GM18502 (cell line): ENCODE data around the gene DDX39B.
"Not testable (repeated sequence)": the region's sequence is repeated elsewhere in the genome, so short reads cannot be mapped to it uniquely, and the experiment has no call there.

ENCODE experiments used
- ATAC-seq: cut with Tn5 transposase; IDR thresholded peaks from one replicate; pipeline ENCODE4 v1.9.1; 2021; ENCODE audit warnings: mild to moderate bottlenecking; ENCODE audit not compliant: unreplicated experiment, poor library complexity

DDX39B gene

DNA sequence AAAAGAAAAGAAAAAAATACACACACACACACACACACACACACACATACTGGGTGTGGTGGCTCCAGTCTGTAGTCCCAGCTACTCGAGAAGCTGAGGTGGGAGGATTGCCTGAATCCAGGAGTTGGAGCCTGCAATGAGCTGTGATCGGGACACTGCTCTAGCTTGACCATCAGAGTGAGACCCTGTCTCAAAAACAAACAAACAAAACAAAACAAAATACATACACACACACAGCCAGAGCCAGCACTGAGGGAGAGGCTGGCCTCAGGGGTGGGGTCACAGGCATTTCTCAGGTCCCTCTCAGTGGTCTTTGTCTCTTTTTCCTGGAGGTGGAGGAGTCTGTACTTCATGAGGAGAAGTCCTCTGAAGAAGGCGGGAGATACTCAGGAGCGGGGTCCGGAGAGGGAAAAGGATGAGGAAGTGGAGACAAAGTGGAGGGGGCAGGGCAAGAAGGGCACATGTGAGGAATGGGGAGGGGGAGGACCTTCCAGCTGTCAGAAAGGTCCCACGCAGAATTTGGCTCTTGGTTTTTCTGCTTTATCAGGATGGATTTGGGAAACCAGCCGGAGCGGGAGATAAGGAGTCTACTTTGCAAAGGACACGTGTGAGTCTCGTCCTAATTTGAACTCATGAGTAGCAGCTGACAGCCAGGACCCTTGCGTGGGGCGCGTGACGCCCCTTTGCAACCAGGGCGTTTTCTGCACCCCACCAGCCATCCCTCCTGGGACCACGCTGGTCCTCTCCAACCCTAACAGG lies 51.5 kb downstream of the DDX39B start:
- ATAC-seq = no peak

DNA sequence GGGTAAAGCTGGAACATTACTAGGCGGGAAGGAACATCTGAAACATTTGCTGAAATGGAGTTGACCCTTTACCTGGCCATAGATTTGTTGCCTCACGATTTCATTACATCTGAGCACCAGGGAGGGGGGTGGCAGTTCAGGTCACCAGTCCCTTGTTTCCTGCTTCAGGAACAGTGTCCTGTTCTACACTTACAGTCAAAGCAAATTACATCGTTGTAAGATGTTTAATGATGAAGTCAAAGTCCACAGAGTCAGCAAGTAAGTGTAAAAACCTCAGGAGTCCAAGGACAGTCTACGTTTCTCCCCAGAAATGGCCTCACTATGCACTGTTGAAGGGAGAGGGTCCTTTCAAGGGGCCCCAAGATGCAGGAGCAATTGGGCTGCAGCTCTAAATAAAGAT lies 52.7 kb downstream of the DDX39B start:
- ATAC-seq = no peak

DNA sequence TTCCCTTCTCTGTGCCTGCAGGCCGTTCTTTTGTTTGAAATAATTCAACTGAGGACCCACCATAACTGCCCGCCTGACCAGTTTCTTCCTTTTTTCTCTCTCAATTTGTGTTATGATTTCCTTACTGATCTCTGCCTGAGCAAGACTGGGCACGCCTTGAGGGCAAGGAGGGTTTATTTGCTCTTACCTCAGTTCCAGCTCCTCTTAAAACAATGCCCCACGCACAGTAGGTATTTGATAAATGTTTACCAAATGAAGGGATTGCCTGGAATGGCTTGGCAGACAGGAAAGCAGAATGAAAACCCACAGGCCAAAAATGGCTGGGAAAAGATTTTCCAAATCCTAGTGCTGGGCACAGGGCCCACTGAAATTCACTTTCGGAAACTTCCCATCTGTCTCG lies 54.1 kb downstream of the DDX39B start:
- ATAC-seq = not testable (repeated sequence)

DNA sequence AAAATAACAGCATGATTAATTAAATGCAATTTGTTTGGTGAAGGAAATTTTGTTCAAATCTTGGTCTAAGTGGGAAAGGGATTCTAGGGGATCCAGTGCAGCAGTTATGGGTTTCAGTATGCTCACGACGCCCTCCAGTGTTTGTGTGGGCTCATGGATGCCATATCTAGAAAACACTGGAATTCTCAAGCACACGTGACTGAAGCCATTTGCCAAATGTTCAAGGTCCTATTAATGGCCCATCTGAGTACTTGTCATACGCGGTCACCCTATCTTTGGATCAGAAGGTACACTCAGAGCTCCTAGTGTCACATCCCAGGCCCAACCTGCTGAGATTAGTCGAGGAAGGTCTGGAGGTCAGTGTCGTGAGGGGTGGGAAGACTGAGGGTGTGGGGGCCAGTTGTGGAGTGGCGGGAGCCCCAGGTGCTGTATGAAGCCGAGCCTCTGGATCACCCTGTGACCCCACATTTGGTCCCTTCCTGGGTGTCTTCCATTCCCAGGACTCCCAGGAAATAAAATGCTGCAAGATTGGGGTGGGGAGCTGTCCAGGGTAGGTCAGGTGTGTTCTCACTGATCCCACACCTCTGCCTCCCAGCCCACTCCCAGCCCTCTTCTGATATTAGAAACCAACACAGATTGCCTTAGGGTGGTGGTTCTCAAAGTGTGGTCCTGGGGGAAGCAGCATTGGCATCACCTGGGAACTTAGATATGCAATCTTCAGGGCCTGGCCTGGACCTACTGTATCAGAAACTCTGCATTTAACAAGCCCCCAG lies 55.6 kb downstream of the DDX39B start:
- not testable (repeated sequence) for ATAC-seq

DNA sequence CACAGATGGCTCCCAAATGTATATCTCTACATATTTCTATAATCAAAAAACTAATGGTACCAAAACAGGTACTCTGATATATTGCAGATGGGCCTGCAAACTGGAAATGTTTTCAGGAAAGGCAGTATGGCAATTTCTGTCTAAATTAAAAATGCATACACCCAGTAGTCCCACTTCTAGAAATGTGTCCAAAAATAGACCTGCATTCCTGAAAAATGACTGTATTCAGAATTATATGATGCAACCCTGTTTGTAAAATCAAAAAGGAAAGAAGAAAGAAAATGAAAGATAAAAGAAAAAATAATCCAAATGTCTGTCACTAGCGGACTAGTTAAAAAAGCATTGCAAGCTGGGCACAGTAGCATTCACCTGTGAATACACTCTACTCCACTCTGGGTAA lies 56.7 kb downstream of the DDX39B start:
- no peak for ATAC-seq

DNA sequence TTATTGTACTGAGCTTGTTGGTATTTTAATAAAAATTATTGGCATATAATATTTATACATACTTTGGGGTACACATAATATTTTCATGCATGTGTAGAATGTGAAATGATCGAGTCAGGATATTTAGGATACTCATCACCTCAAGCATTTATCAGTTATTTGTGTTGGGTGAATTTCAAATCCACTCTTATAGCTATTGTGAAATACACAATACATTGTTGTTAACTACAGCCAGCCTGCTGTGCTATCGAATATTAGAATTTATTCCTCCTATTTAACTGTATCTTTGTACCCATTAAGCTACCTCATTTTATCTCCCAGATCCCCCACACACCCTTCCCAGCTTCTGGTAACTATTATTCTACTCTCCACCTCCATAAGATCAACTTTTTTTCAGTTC lies 58.4 kb downstream of the DDX39B start:
- no peak for ATAC-seq

DNA sequence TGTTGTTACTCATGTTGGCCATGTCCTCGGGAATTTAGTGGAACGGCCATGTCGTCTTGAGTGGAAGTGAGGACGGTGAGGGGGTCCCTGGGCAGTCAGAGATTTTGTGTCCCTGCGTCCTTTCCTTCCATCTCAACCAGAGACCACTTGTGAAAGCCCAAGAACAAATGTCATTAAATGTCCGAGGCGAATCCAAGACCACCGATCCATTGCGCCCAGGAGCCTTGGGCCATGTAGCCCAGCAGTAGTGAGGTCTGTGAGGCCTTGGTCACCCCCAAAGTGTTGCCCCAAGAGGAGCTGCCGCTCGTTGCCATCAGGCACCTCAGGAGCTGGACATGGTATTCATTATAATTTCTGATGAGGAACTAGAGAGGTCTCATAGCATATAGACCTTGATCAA lies 61.2 kb downstream of the DDX39B start:
- no peak for ATAC-seq
